SK-N-SH (cell line): Measurements from ENCODE around the gene TRIM65.

ENCODE experiments used
- CHD2 ChIP-seq: fragments of 150-350 bp; IDR thresholded peaks from 2 replicates; pipeline ENCODE4 v1.6.1; 2018; ENCODE audit warnings: low read length; ENCODE audit not compliant: partially characterized antibody
- MEF2A ChIP-seq: IDR thresholded peaks from 2 replicates; pipeline ENCODE4 v1.4.0; 2012; ENCODE audit warnings: low read depth, borderline replicate concordance
- MXI1 ChIP-seq: IDR thresholded peaks from 2 replicates; pipeline ENCODE4 v1.6.1; 2012; ENCODE audit warnings: mild to moderate bottlenecking, low read depth, low read length, improper control_type of control experiment
- NRF1 ChIP-seq: IDR thresholded peaks from 2 replicates; pipeline ENCODE4 v1.6.1; 2012; ENCODE audit warnings: low read depth, mild to moderate bottlenecking, low read length
- POLR2AphosphoS5 ChIP-seq: IDR thresholded peaks from 2 replicates; pipeline ENCODE4 v1.6.1; 2012; ENCODE audit warnings: low read depth, low read length
- TAF1 ChIP-seq: IDR thresholded peaks from 2 replicates; pipeline ENCODE4 v1.6.1; 2012; ENCODE audit warnings: low read depth, mild to moderate bottlenecking, low read length, moderate library complexity, borderline replicate concordance
- TF ChIP-seq, protein P1 (sequence below): fragments of 200-600 bp; sonication (generic); IDR thresholded peaks from 2 replicates; pipeline ENCODE4 v1.6.1; 2017; ENCODE audit warnings: antibody characterized with exemption, mild to moderate bottlenecking, moderate library complexity
- TF ChIP-seq, protein P2 (sequence below): IDR thresholded peaks from 2 replicates; pipeline ENCODE4 v1.4.0; 2012; ENCODE audit warnings: low read depth, borderline replicate concordance
- TF ChIP-seq, protein P3 (sequence below): fragments of 150-350 bp; IDR thresholded peaks from 2 replicates; pipeline ENCODE4 v1.6.1; 2017; ENCODE audit warnings: antibody characterized with exemption, low read length, low read depth, borderline replicate concordance

GRCh38 chr17:75945211-75945610 is 48.5 kb upstream of the TRIM65 start:
- TF ChIP-seq, protein P1, sequence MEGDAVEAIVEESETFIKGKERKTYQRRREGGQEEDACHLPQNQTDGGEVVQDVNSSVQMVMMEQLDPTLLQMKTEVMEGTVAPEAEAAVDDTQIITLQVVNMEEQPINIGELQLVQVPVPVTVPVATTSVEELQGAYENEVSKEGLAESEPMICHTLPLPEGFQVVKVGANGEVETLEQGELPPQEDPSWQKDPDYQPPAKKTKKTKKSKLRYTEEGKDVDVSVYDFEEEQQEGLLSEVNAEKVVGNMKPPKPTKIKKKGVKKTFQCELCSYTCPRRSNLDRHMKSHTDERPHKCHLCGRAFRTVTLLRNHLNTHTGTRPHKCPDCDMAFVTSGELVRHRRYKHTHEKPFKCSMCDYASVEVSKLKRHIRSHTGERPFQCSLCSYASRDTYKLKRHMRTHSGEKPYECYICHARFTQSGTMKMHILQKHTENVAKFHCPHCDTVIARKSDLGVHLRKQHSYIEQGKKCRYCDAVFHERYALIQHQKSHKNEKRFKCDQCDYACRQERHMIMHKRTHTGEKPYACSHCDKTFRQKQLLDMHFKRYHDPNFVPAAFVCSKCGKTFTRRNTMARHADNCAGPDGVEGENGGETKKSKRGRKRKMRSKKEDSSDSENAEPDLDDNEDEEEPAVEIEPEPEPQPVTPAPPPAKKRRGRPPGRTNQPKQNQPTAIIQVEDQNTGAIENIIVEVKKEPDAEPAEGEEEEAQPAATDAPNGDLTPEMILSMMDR: no peak
- TF ChIP-seq MXI1 (no peak), TAF1 (no peak), POLR2AphosphoS5 (no peak), CHD2 (no peak), MEF2A (no peak), NRF1 (no peak)
- TF ChIP-seq, protein P2, sequence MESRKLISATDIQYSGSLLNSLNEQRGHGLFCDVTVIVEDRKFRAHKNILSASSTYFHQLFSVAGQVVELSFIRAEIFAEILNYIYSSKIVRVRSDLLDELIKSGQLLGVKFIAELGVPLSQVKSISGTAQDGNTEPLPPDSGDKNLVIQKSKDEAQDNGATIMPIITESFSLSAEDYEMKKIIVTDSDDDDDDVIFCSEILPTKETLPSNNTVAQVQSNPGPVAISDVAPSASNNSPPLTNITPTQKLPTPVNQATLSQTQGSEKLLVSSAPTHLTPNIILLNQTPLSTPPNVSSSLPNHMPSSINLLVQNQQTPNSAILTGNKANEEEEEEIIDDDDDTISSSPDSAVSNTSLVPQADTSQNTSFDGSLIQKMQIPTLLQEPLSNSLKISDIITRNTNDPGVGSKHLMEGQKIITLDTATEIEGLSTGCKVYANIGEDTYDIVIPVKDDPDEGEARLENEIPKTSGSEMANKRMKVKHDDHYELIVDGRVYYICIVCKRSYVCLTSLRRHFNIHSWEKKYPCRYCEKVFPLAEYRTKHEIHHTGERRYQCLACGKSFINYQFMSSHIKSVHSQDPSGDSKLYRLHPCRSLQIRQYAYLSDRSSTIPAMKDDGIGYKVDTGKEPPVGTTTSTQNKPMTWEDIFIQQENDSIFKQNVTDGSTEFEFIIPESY: no peak
- TF ChIP-seq, protein P3, sequence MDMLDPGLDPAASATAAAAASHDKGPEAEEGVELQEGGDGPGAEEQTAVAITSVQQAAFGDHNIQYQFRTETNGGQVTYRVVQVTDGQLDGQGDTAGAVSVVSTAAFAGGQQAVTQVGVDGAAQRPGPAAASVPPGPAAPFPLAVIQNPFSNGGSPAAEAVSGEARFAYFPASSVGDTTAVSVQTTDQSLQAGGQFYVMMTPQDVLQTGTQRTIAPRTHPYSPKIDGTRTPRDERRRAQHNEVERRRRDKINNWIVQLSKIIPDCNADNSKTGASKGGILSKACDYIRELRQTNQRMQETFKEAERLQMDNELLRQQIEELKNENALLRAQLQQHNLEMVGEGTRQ: no peak
